BE2C (cell line): ENCODE measurements around the gene DUSP28.

Experiments used
- DNase-seq: peaks from one replicate; pipeline ENCODE4 v3.0.0-alpha.2; 2020
- H3K27me3 ChIP-seq: fragments of 250-450 bp; sonication (Bioruptor Pico); 2 replicates; pipeline ENCODE4 v1.5.1; 2020; ENCODE audit warnings: mild to moderate bottlenecking
- H3K36me3 ChIP-seq: fragments of 250-450 bp; sonication (Bioruptor Pico); 2 replicates; pipeline ENCODE4 v1.5.1; 2020; ENCODE audit warnings: mild to moderate bottlenecking
- H3K4me1 ChIP-seq: fragments of 250-450 bp; sonication (Bioruptor Pico); 2 replicates; pipeline ENCODE4 v1.5.1; 2020
- H3K4me3 ChIP-seq: 2 replicates; pipeline ENCODE4 v1.5.1; 2011; ENCODE audit warnings: low read depth, low read length
- H3K9me3 ChIP-seq: fragments of 250-450 bp; sonication (Bioruptor Pico); 2 replicates; pipeline ENCODE4 v1.5.1; 2020
- TF ChIP-seq, protein P1 (sequence below): IDR thresholded peaks from 2 replicates; pipeline ENCODE4 v1.5.1; 2012; ENCODE audit warnings: mild to moderate bottlenecking, low read depth, low read length

The DUSP28 gene

GRCh38 chr2:240604291-240604938, 44.3 kb downstream of the DUSP28 start:
- DNase-seq, result peak; percentile 51
- TF ChIP-seq, protein P1, sequence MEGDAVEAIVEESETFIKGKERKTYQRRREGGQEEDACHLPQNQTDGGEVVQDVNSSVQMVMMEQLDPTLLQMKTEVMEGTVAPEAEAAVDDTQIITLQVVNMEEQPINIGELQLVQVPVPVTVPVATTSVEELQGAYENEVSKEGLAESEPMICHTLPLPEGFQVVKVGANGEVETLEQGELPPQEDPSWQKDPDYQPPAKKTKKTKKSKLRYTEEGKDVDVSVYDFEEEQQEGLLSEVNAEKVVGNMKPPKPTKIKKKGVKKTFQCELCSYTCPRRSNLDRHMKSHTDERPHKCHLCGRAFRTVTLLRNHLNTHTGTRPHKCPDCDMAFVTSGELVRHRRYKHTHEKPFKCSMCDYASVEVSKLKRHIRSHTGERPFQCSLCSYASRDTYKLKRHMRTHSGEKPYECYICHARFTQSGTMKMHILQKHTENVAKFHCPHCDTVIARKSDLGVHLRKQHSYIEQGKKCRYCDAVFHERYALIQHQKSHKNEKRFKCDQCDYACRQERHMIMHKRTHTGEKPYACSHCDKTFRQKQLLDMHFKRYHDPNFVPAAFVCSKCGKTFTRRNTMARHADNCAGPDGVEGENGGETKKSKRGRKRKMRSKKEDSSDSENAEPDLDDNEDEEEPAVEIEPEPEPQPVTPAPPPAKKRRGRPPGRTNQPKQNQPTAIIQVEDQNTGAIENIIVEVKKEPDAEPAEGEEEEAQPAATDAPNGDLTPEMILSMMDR, result peak; percentile 58
- no peaks in the 10 kb centered on the region; the same call in 1 of the 2 replicates for H3K27me3 ChIP-seq

GRCh38 chr2:240604939-240605716, 45.0 kb downstream of the DUSP28 start:
- TF ChIP-seq, protein P1, result no peak
- Histone ChIP-seq H3K27me3 (no peaks in the 10 kb centered on the region; the same call in 1 of the 2 replicates), H3K4me3 (no peak overlapping the region), H3K9me3 (no peaks in the 10 kb centered on the region), H3K36me3 (no peaks in the 10 kb centered on the region), H3K4me1 (no peaks in the 10 kb centered on the region)
- peak; percentile 7 for DNase-seq

More at GRCh38 chr2:240604291-240604938, 44.3 kb downstream of the DUSP28 start:
- Histone ChIP-seq H3K4me1 (no peaks in the 10 kb centered on the region), H3K4me3 (no peak overlapping the region), H3K36me3 (no peaks in the 10 kb centered on the region), H3K9me3 (no peaks in the 10 kb centered on the region)

- DNase-seq, result no peak
- H3K4me3 ChIP-seq, result no peak overlapping the region
- H3K27me3 ChIP-seq, result no peaks in the 10 kb centered on the region; the same call in 1 of the 2 replicates
These were observed 45.9 kb downstream of the DUSP28 start for GRCh38 chr2:240605867-240606743.

DNA sequence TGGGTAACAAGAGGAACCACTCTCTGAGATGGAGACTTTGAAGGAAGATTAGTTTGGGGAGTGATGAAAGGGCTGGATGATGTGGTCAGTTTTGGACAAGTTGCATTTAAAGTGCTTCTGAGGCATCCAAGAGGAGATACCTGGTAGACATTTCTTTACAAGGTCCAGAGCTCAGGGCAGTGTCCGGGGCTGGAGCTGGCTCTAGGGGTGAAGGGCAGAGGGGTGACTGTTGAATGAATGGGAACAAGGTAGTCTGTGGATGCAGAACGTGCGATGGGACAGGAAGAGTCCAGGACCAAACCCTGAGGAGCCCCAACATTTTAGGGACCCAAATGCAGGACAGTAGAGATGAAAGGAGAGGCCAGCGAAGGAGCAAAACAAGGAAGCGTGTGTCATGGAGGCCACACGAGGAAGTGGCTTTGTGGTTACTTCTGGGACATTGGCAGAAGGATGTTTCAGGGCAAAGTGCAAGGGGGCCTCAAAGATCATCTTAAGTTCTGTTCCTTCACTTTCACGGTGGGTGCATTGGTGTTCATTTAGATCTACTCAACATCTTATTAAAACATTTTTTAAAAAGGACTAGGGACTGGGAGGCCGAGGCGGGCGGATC, 51.5 kb downstream of the DUSP28 start:
- H3K27me3 ChIP-seq, result no peaks in the 10 kb centered on the region; the same call in 1 of the 2 replicates
- H3K4me3 ChIP-seq, result no peak overlapping the region
- H3K9me3 ChIP-seq, result no peaks in the 10 kb centered on the region
- TF ChIP-seq, protein P1, result no peak
- H3K4me1 ChIP-seq, result no peaks in the 10 kb centered on the region
- DNase-seq, result no peak
- no peaks in the 10 kb centered on the region for H3K36me3 ChIP-seq

More at GRCh38 chr2:240605867-240606743, 45.9 kb downstream of the DUSP28 start:
- H3K36me3 ChIP-seq, result no peaks in the 10 kb centered on the region
- no peaks in the 10 kb centered on the region for H3K4me1 ChIP-seq
- TF ChIP-seq, protein P1, result no peak
- no peaks in the 10 kb centered on the region for H3K9me3 ChIP-seq
